Keratinocyte (primary cell): ENCODE data around the gene THRAP3.

Experiments
- CTCF ChIP-seq, 3 experiments: IDR thresholded peaks in 1 of 3; conservative IDR thresholded peaks in 1 of 3; optimal IDR thresholded peaks in 1 of 3; 2 replicates in 2 of 3; 3 replicates in 1 of 3; pipeline versions ENCODE3 to v1.5.1; 2011; ENCODE audit warnings: low read length in 3 of 3, mild to moderate bottlenecking in 3 of 3, moderate library complexity in 2 of 3, control low read depth in 1 of 3, inconsistent platforms in 1 of 3; ENCODE audit not compliant: insufficient read depth in 2 of 3; ENCODE audit errors: extremely low read depth in 1 of 3
- EZH2 ChIP-seq: IDR thresholded peaks from one replicate; pipeline ENCODE4 v1.6.1; 2012; ENCODE audit warnings: inconsistent platforms, mild to moderate bottlenecking, low read length, moderate library complexity

GRCh38 chr1:36339615-36340014, 115.4 kb downstream of the THRAP3 start:
- TF ChIP-seq CTCF (optimal IDR thresholded peaks at IDR 0.05 in 1 of 3, IDR thresholded peaks at IDR 0.05 in 1 of 3, conservative IDR thresholded peaks at IDR 0.05 in 1 of 3; ENCODE audit: extremely low read depth in 1 of 3, insufficient read depth in 2 of 3, low read length in 3 of 3) (no peak), EZH2 (no peak)
